OCI-LY3 (cell line): ENCODE data around the gene MARK1.

Experiments used
- EZH2phosphoT487 ChIP-seq: fragments of 200-600 bp; shearing (Covaris generic); IDR thresholded peaks from 2 replicates; pipeline ENCODE4 v1.6.1; 2018; ENCODE audit warnings: antibody characterized with exemption, mixed run types, low read depth
- TF ChIP-seq, protein P1 (sequence below): fragments of 200-600, 300-600 bp; sonication (generic); IDR thresholded peaks from 2 replicates; pipeline ENCODE4 v1.5.1; 2014; ENCODE audit warnings: antibody characterized with exemption, low read length, low read depth

DNA sequence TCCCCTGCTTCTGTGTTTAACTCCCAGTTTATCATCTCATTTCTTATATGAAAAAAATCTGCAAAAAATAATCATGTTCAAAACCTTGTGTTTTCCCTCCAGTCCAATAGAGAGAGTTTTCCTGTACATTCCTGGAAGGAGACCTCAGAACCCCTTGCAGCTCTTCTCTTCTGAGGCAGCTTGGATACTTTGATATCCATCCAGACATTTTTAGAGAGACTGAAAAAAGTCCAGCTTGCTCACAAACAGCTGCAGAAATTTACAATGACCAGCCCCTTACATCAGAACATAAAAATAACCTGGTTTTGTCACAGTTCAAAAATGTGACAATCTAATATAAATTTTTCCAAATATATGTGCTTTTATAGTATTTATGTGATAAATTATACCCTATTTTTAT, 88.9 kb downstream of the MARK1 start:
- TF ChIP-seq, protein P1, sequence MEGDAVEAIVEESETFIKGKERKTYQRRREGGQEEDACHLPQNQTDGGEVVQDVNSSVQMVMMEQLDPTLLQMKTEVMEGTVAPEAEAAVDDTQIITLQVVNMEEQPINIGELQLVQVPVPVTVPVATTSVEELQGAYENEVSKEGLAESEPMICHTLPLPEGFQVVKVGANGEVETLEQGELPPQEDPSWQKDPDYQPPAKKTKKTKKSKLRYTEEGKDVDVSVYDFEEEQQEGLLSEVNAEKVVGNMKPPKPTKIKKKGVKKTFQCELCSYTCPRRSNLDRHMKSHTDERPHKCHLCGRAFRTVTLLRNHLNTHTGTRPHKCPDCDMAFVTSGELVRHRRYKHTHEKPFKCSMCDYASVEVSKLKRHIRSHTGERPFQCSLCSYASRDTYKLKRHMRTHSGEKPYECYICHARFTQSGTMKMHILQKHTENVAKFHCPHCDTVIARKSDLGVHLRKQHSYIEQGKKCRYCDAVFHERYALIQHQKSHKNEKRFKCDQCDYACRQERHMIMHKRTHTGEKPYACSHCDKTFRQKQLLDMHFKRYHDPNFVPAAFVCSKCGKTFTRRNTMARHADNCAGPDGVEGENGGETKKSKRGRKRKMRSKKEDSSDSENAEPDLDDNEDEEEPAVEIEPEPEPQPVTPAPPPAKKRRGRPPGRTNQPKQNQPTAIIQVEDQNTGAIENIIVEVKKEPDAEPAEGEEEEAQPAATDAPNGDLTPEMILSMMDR, result no peak
- TF ChIP-seq EZH2phosphoT487, result no peak
